Esophagus (tissue), 2 donors: Measurements from ENCODE around the gene SPATA16. TPM values are rescaled to one million over a fixed set of nuclear protein-coding genes. Genes with fewer than 3 reads are reported as not detected.

Experiments used
- H3K27ac ChIP-seq, 2 donors: one replicate each; pipeline ENCODE4 v1.5.1; 2013; ENCODE audit warnings: low read depth in 2 of 2, mild to moderate bottlenecking in 2 of 2, inconsistent platforms in 1 of 2, low read length in 1 of 2, moderate library complexity in 1 of 2
- H3K27me3 ChIP-seq, 2 donors: one replicate each; pipeline ENCODE4 v1.6.1; 2013; ENCODE audit warnings: low read length in 2 of 2, control low read depth in 1 of 2, mild to moderate bottlenecking in 1 of 2; ENCODE audit not compliant: insufficient read depth in 2 of 2, control insufficient read depth in 1 of 2
- H3K36me3 ChIP-seq, 2 donors: one replicate each; pipeline ENCODE4 v1.6.1; 2013; ENCODE audit warnings: low read length in 1 of 2; ENCODE audit not compliant: control insufficient read depth in 2 of 2, insufficient read depth in 2 of 2
- H3K4me1 ChIP-seq, 2 donors: one replicate each; pipeline ENCODE4 v1.6.1; 2013; ENCODE audit warnings: low read length in 1 of 2; ENCODE audit not compliant: control insufficient read depth in 2 of 2, insufficient read depth in 2 of 2
- H3K4me3 ChIP-seq, 2 donors: one replicate each; pipeline ENCODE4 v1.5.1; 2013; ENCODE audit warnings: low read length in 2 of 2, mild to moderate bottlenecking in 2 of 2, low read depth in 1 of 2, moderate library complexity in 1 of 2
- H3K9me3 ChIP-seq, 2 donors: one replicate each; pipeline ENCODE4 v1.6.1; 2013; ENCODE audit warnings: mild to moderate bottlenecking in 2 of 2, low read depth in 1 of 2, low read length in 1 of 2, moderate library complexity in 1 of 2; ENCODE audit not compliant: control insufficient read depth in 2 of 2, insufficient read depth in 1 of 2
- WGBS, 2 donors: extraction: QIAGEN DNeasy Blood & Tissue Kit; methylation state at CpG; one replicate each; pipeline ENCODE4 v1.1.7; 2013; 5-methylcytosine and 5-hydroxymethylcytosine counted together
- polyA plus RNA-seq, 2 donors: library from polyadenylated mRNA; stranded (reverse); fragments of 200-250 nt; gene quantifications; one replicate each; pipeline ENCODE4 v1.2.3, GENCODE V29; 2013
- donor health status: healthy with polysubstance abuse.
- donor health status: Bipolar disorder and iron deficiency.

The SPATA16 gene
- polyA plus RNA-seq, 2 donors = not detected

DNA sequence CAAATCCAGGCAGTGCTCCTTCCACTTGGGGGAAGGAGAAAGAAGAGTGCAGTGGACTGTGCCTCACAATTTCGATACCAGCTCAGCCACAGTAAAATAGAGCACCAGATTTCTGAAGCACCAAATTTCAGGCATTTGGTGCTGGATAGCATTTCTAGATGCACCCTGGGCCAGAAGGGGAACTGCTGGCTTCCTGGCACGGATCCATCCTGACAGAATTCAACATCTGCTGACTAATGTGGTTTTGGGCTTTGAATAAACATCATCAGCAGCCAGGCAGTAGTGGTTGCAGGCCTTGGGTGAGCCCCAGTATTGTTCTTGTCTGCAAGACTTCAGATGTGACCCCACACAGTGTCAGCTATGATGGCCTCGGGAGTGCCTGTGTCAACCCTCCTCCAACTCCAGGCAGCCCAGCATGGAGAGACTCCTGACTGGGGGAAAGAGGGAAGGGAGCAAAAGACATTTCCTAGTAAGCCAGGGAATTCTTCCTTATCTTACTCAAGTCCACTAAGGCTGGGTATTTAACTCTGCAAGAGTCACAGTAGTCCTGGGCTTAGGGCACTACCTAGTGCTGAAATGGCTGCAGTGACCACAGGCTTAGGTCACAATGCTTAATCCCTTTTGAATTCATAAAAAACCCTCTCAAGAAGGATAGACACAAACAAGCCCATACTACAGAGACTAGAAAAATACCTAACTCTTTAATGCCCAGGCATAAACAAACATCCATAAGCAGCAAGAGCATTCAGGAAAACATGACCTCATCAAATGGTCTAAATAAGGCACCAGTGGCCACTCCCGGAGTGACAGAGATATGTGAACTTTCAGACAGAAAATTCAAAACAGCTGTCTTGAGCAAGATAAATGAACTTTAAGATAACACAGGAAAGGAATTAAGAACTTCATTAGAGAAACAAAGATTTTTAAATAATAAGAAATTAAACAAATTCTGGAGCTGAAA, 74.7 kb downstream of the SPATA16 start:
- 40 to 41% methylated on average over 4 of the region's 4 CpGs for WGBS, 2 donors
- Histone ChIP-seq H3K27me3 (no peaks in the 10 kb centered on the region), H3K36me3 (no peaks in the 10 kb centered on the region), H3K4me1 (peaks cover 0 to 2% of the 10 kb centered on the region in 2 donors), H3K4me3 (no peak overlapping the region), H3K27ac (no peak overlapping the region), H3K9me3 (no peaks in the 10 kb centered on the region)

DNA sequence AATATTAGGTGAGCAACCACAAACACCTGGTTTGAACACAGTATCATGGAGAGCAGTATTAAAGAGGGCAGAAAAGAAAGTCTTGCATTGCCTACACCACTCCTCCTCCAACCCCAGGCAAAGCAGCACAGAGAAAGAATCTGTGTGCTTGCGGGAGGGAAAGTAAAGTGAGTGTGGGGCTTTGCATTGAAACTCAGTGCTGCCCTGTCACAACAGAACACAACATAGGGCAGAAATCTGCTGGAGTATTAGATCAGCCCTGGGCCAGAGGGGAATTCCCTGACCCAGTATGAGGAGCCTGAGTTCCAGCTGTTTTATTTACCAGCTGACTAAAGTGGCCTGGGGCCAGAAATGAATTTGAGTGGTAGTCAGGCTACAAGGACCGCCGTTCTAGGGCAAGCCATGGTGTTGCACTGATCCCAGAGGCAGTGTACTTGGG, 75.5 kb downstream of the SPATA16 start:
- H3K27me3 ChIP-seq = no peaks in the 10 kb centered on the region
- no peak overlapping the region for H3K4me3 ChIP-seq
- H3K9me3 ChIP-seq = no peaks in the 10 kb centered on the region
- H3K27ac ChIP-seq = no peak overlapping the region
- peaks cover 0 to 2% of the 10 kb centered on the region in 2 donors for H3K4me1 ChIP-seq
- 47 to 61% methylated on average over 3 of the region's 3 CpGs for WGBS, 2 donors
- H3K36me3 ChIP-seq = no peaks in the 10 kb centered on the region

DNA sequence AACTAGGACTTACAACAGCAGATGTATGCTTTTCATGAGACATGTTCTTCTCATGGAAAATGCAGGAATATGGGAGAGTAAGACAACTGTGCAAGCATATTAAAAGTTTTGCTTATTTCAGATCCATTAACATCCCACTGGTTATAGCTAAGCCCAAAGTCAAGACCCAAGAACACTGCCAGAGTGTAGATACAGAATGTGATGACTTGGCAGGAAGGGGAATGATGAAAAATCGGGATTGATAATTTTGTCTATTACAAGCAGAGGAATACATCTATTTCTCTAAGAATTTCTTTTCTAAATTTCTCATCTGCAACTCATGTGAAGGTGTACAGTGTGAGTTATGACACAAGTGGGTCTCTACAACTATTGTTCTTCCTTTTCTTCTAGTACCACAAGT, 76.4 kb downstream of the SPATA16 start:
- Histone ChIP-seq H3K36me3 (no peaks in the 10 kb centered on the region), H3K27ac (no peak overlapping the region), H3K27me3 (no peaks in the 10 kb centered on the region), H3K4me3 (no peak overlapping the region), H3K4me1 (peaks cover 0 to 2% of the 10 kb centered on the region in 2 donors), H3K9me3 (no peaks in the 10 kb centered on the region)
- 71 to 83% methylated on average over 1 of the region's 1 CpG for WGBS, 2 donors

DNA sequence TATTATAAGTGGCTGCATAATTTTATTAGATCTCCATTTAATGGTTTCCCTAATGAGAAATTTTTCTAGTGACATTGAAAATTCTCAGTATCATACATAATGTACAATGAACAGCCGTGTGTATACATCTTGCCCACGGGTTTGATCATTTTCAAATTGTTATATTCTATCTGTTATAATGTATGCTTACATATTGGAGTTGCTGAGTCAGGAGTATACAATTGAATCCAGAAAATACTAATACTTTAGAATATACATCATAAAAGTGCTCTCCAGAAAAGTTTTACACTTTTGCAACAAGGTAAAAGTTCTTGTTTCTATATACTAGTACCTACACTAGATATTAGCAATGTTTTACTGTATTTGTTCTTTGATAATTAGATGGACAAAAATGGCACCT, 82.8 kb downstream of the SPATA16 start:
- Histone ChIP-seq H3K36me3 (no peaks in the 10 kb centered on the region), H3K27ac (no peak overlapping the region), H3K9me3 (no peaks in the 10 kb centered on the region), H3K4me1 (no peaks in the 10 kb centered on the region), H3K4me3 (no peak overlapping the region), H3K27me3 (no peaks in the 10 kb centered on the region)
- WGBS, 2 donors = 74 to 85% methylated on average over 2 of the region's 2 CpGs

DNA sequence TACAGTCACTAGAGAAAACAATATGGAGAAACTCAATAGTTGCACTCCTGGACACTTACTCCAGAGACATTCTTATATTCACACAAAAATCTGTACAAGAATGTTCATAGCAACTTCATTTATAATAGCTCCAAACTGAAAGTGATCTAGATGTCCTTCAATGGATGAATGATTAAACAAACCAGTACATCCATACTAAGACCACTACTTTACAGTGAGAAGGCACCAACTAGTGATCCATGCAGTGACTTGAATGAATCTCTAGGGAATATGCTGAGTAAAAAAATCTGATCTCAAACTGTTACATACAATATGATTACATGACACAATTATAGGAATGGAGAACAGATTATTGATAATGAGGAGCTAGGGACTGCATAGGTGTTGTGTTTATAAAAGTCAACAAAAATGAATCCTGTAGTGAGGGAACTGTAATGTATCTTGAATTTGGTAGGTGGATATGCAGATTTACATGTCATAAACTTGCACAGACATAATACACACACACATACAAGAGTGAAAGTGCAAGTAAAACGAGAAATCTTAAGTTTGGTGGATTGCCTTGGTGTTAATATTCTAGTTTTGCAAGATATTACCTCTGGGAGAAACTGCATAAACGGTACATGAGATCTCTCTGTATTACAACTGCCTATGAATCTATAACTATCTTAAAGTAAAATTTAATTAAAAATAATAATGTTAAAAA, 85.7 kb downstream of the SPATA16 start:
- no peak overlapping the region for H3K4me3 ChIP-seq
- no peak overlapping the region for H3K27ac ChIP-seq
- H3K36me3 ChIP-seq = no peaks in the 10 kb centered on the region
- H3K27me3 ChIP-seq = no peaks in the 10 kb centered on the region
- WGBS, 2 donors = 46 to 57% methylated on average over 2 of the region's 2 CpGs
- no peaks in the 10 kb centered on the region for H3K4me1 ChIP-seq
- H3K9me3 ChIP-seq = no peaks in the 10 kb centered on the region

DNA sequence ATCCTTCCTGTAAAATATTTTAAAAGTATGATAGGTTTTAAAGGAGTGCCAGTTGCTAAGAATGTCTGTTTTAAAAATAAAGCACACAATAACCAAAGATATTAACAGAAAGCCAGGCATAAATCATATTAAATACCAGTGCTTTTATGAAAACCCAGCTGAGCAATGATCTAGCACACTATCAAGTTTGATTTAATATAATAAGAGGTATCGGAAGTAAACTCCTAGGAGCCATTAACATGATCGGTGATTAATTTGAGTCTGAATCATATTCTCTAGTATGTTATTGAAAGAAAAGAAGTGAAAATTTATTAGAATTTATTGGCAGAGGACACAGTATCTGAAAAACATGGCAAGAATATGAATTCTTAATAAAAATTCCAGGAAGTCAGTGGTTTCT, 91.7 kb downstream of the SPATA16 start:
- H3K9me3 ChIP-seq = no peaks in the 10 kb centered on the region
- WGBS, 2 donors = 81 to 86% methylated on average over 2 of the region's 2 CpGs
- H3K4me3 ChIP-seq = no peak overlapping the region
- no peaks in the 10 kb centered on the region for H3K27me3 ChIP-seq
- H3K36me3 ChIP-seq = no peaks in the 10 kb centered on the region
- no peak overlapping the region for H3K27ac ChIP-seq
- no peaks in the 10 kb centered on the region for H3K4me1 ChIP-seq

DNA sequence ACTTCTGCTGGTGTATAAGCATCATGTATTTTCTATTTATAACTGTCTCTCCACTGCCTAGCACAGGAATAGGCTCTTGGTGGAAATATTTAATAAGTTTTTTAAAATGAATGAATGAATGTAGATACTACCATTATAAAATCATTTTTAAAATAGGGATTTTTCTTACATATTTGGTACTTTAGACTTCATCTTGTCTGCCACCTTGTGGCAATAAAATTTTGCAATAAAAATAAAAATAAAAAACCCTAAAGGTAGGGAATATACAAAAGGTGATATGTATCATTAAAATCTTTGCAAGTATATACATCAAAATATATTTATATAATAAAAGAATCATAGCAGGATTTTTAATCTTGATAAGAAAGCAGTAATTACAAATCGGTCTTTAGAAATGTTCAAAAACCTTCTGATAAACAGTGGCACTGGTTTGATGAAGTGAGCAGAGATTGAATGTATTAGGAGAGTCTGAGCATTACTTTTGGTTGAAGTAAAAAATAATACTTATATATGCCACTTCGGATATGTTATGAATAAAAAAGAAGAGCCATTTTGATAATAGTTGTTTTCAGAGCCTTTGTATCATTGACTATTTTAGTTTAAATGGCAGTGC, 95.2 kb downstream of the SPATA16 start:
- Histone ChIP-seq H3K36me3 (no peaks in the 10 kb centered on the region), H3K4me1 (no peaks in the 10 kb centered on the region), H3K4me3 (no peak overlapping the region), H3K27me3 (no peaks in the 10 kb centered on the region), H3K27ac (no peak overlapping the region), H3K9me3 (no peaks in the 10 kb centered on the region)
- WGBS, 2 donors = 56 to 60% methylated on average over 2 of the region's 2 CpGs

DNA sequence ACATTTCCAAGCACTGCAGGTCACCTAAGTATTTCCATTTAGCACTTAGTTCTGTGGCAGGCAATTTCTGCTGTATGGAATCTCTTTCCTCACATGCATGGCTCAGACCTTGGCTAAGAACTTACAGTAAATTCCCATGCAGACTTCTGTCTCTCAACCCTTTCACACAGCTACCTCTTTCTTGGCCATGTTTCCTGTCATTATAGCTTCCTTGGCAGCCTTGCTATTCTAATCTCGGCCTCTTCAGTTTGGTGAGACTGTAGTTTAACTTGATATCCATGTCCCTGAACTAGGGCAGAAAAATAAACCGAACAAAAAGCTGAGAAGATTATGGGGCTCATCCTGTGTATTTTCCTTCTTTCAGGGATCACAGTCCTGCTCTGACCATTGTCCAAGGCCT, 96.0 kb downstream of the SPATA16 start:
- 75 to 76% methylated on average over 2 of the region's 2 CpGs for WGBS, 2 donors
- Histone ChIP-seq H3K4me3 (no peak overlapping the region), H3K9me3 (no peaks in the 10 kb centered on the region), H3K36me3 (no peaks in the 10 kb centered on the region), H3K27ac (no peak overlapping the region), H3K4me1 (no peaks in the 10 kb centered on the region), H3K27me3 (no peaks in the 10 kb centered on the region)

DNA sequence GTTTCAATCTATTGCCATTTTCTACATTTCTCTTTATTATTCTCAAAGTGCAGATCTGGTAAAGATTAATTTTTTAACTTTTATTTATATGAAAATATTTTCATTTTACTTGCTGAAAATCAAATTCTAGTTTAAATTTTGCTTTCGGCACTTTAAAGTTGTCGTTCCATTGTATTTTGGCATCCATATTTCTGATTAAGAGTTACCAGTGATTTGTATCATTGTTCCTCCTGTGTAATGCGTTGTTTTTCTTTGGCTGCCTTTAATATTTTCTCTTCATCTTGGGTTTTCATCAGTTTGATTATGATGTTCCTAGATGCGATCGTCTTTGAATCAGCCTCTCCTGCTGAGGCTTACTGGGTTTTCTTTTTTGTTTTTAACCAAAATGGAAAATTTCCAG, 97.3 kb downstream of the SPATA16 start:
- 94% methylated on average over 5 of the region's 5 CpGs for WGBS, 2 donors
- Histone ChIP-seq H3K4me3 (no peak overlapping the region), H3K27me3 (no peaks in the 10 kb centered on the region)

More for the DNA sequence above, 97.3 kb downstream of the SPATA16 start:
- Histone ChIP-seq H3K27ac (no peak overlapping the region), H3K4me1 (no peaks in the 10 kb centered on the region), H3K9me3 (no peaks in the 10 kb centered on the region), H3K36me3 (no peaks in the 10 kb centered on the region)
